GDM1 (cell line): Measurements from ENCODE around the gene NOSTRIN.
"Not testable (repeated sequence)": the region's sequence is repeated elsewhere in the genome, so short reads cannot be mapped to it uniquely, and the experiment has no call there.

ENCODE experiments used
- DNase-seq: peaks from one replicate; lab custom pipeline; 2025; lab: John Stamatoyannopoulos, UW

The NOSTRIN gene

DNA sequence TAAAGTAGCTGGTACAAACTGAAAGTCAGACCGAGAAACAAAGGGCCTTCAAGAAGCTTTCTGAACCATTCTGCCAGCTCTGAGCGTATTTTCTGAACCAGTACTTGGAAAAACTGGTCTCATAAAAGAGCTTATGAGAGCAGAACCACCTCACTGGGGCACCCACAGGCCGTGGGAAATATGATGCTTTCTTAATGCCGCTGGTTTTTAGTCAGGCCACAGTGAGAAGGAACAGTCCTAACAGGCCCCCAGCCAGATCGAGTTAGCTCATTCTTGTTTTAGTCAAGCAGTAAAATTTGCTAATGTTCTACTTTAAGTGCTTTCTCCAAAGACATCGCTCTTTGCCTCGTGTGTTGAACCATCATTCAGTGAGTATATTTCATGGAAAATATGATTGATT lies 12.7 kb upstream of the NOSTRIN start:
- no peak for DNase-seq

DNA sequence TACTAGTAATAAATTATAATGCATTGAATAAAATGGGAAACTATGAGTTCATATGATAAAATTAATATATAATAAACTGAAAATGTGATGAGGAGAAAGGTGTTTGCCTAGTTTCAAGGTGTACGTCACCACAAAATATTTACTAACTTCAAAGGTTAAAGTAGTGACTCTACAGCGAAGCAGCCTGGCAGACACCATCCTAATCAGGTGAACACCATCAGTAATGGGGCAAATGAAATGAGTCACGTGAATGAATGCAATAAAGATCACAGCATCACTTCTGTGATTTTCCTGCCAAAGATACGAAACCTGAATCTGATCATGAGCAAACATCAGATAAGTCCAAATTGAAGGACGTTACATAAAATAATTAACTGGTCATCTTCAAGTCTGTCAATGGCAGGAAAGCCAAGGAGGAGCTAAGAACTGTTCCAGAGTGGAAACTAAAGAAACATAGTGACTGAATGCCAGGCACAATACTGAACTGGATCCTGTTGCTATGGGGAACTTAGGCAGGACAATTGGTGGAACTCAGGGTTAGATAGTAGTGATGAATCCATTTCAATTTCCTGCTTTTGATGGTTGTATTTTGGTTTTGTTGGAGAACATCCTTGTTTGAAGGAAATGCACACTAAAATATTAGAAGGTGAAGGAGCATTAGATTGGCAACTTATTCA lies 12.1 kb upstream of the NOSTRIN start:
- no peak for DNase-seq

DNA sequence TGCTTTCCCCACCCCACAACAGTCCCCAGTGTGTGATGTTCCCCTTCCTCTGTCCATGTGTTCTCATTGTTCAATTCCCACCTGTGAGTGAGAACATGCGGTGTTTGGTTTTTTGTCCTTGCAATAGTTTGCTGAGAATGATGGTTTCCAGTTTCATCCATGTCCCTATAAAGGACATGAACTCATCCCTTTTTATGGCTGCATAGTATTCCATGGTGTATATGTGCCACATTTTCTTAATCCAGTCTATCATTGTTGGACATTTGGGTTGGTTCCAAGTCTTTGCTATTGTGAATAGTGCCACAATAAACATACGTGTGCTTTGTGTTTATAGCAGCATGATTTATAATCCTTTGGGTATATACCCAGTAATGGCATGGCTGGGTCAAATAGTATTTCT lies 11.3 kb upstream of the NOSTRIN start:
- not testable (repeated sequence) for DNase-seq

DNA sequence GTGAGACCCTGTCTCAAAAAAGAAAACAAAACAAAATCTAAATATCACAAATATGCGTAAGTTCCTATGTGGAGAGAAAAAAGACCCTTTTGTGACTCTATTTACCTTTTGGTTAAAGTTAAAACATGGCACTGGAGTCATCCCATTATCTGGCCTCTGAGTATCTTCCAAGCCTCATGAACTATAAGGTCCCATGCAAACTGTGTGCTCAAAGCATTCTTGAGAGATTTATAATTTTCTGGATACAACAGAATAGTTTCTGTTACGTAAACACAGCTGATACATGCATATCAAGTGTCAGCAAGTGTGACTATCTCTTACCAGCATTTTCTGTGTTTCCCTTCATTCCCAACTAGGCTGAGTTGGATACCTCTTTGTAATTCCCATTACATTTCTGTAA lies 8.8 kb upstream of the NOSTRIN start:
- DNase-seq: no peak

DNA sequence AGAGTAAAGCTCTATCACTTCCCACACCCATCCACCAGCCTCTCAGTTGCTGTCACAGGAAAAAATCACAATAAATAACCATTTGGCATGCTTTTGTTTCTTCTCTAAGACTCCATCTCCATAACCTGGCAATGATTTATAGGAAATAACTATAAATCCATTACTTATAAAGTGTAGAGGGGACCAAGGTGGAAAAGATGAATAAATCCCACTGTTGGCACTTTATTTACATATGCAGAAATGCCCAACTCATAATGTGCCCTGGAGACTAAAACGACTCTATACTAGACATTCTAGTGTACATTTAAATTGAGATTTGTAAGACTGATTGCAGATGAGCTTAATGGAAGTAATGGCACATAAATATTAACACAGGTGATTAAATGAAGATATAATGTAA lies 7.5 kb upstream of the NOSTRIN start:
- DNase-seq: no peak

DNA sequence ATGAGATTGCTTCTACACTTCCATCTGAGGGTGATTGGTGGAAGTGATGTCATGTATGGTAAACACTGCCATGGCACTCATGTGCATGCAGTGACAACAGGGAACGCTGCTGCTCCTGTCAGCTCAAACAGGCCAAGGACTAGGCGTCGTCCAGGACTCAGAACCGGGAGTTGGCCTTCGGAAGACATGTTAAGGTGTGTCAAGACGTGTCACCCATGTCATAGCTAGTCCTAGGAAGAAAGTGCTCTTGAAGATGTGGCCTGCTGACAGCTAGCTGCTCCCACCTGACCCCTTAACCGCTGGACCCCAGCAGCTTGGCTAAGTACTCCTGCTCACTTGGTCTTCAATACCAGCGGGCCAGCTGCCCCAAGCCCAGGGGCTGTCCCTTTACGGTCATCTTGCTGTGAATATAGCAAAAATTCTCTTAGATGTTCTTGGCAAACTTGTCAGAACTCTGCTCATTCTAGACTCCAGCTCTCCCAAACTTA lies 6.3 kb upstream of the NOSTRIN start:
- no peak for DNase-seq

DNA sequence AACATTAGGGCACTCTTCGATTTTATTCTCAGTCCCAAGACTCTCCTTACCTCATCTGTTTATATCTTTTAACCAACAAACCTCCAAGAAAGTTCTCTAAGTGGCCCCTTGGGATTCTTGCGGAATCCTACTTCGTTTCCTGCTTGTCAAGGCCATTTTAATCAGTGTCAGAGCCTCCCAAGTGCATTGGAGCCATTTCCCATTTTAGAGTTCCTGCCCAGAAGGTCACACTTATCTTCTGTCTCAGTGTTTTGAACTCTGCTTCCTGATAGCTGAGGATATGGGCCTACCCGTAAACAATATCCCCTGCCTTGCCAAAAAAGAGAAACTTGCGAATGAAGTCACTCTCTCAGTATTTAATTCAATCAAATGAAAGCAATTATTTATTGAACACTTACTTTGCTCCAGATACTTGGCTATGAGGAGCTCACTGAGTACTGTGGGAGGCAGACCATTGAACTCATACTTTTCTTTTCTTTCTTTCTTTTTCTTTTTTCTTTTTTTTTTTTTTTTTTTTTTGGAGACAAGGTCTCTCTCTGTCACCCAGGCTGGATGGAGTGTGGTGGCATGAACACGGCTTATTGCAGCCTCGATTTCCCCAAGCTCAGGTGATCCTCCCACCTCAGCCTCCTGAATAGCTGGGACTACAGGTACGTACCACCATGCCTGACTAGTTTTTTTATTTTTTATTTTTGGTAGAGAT lies 5.7 kb upstream of the NOSTRIN start:
- no peak for DNase-seq

DNA sequence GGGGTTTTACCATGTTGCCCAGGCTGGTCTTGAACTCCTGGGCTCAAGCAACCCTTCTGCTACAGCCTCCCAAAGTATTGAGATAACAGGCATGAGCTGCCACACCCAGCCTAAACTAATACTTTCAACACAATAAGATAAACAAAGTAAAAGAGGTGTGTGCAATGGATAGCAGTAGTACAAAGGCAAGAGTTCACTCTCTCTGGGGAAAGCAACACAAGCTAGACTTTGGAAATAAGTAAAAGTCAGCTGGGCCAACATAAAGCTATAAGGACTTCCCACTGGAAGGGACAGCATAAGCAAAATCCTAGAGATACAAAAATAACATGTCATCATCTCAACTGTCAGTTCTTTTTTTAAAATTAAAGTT lies 5.2 kb upstream of the NOSTRIN start:
- DNase-seq: no peak

DNA sequence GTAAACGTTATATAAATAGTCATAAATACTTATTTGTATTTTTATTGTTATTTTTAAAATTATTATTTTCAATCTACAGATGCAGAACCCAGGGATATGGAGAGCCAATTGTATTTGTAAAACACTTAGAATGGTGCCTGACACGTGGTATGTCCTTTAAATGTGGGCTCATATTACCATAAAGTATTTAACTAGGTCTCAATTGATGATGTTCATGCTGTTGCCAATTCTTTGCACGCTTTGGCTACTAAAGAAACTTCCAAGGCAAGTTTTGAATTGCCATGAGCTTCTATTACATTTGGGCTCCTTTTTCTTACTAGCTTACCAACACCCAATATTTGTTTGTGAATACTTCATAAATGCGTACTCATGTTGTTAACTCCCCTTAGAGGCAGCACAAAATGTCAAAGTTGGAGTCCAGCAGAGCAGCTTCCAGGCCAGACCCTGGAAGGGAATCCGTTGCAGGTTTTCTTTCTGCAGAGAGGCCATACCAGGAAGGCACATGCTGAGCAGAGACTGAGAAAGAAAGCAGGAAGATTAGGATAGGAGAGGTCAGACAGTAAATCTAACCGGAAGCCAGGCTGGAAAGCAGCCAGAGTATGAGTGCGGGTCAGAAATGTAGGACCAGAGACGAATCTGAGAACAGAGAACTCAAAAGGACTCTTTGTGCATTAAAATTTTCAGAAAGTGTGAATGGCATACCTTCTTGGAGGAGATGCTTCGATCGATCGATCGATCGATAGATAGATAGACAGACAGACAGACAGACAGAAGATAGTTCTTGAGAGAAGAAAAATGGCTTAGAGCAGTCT lies 4.2 kb upstream of the NOSTRIN start:
- DNase-seq: no peak

DNA sequence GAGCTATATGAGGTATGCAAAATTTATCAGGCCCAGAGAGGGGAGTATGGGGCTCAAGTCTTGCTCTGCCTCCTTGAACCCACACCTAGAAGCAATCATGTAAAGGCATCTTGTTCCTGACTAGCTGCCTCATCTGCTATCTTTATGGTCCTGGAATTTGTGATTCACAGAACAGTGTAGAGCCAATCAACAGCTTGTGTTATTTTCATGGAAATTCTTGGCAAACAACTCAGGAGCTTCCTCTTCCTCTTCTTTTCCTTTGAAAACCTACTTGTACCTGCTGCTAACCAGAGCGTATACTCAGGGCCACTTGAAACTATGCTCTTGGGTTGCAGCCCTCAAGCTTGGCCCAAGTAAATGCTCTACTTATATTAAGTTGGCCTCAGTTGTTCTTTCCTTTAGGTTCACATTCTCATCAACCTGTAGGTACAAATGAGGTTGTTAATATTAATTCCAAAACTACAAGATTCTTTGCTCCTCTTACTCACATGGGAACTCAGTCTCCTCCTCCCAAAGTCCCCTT lies 3.5 kb upstream of the NOSTRIN start:
- DNase-seq: no peak

DNA sequence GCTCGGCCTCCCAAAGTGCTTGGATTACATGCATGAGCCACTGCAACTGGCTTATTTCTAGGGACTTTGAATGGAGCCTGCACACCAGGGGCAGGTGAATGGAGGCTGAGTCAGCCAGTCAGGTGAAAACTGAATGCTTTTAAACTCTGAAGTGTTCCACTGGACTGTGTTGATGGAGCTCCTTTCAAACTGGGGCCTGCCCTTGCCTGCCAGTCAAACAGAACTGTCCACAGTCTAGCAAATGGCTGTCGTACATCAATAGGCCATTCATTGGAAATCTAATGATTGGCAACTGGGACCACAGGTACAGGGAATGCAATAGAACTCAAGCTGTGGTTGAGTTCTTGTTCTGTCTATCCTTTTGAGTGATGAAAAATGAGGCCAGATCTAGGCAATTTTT lies 966 bp upstream of the NOSTRIN start:
- no peak for DNase-seq

DNA sequence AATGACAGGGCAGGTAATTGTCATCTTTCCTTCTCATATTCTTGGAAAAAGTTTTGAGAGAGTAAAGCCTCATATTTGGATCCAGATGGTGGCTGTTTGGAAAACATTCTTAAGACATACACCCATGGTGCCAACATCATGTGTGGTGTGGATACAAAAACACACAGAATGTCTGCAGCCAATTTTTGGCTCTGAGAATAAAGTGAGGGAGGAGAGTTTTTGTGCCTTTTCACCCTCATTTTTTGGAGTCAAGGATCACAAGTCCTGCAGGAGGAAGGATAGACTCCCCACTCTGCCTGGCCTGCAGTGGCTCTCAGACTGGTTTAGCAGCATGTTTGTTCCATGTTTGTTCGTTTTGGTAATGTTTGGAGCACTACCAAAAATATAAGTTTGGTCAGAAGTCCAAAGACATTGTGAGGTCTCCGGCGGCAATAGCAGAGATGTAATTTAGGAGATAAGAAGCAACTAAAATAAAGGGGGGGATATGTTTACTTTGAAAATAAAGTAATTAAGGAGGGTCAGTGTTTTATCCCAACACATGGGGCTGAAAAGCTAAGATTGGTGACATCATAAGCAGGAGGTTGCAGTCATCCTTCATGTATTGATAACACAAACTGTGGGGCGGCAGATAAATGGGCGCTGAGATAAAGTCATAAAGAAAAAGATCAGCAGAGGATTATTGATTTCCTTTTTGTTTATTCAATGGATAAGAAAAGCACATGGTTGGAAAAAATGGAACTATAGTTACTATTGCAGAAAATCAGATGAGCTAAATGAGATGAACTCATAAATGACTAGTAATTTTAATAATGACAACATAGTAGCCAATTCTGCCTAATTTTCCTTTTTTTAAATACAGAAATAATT lies 655 bp downstream of the NOSTRIN start:
- no peak for DNase-seq

DNA sequence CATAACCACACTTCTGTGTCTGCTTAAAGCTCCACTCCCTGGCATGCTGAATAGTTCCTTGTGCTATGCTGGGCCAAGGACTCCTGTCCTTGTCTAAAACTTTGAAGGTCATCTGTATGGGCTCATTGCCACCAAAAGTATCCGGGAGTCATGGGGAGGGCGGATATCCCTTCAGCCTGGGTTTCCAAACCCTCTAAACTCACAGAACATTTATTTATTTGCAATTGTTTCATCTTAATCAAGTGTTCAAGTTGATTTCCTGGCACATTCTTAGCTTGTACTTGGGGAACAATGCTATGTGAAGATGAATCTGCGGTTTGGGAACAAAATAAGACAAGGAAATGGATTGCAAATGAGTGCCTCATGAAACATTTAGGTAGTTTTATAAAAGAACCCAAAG lies 1.8 kb downstream of the NOSTRIN start:
- no peak for DNase-seq

DNA sequence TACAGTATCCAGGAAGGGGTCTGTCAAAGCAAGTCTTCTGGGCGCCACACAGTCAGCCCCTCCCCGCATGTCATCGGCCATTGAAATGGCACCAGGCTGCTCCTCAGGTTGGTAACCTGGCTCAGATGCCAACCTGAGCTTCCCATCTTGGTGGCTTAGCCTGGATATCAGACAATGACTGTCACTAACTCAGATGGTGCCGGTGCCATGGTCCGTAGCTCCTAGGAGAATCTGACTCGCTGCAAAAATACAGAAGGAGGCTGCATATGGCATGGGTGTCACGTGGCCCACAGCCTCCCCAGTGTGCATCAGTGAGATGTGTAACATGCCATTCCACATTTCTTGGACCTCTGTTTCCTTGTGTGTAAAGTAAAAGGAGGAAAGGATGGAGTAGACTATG lies 3.2 kb downstream of the NOSTRIN start:
- no peak for DNase-seq

DNA sequence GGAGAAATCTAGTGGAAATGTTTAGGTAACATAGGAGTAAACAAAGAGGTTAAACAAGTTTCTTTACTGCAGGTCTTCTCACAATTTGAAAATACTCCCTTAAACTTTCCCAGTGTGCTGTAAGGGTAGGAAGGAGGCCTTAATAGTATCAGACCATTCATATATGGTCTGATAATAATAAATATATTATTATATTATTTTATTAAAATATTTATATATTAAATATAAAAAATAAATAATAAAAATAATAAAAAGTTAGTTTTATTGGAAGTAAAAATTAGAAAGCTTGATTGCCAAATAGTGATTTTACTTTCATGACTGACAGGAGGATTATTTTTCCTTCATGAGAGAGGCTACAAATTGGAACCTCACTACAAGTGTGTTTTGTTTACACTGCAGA lies 7.1 kb downstream of the NOSTRIN start:
- no peak for DNase-seq

DNA sequence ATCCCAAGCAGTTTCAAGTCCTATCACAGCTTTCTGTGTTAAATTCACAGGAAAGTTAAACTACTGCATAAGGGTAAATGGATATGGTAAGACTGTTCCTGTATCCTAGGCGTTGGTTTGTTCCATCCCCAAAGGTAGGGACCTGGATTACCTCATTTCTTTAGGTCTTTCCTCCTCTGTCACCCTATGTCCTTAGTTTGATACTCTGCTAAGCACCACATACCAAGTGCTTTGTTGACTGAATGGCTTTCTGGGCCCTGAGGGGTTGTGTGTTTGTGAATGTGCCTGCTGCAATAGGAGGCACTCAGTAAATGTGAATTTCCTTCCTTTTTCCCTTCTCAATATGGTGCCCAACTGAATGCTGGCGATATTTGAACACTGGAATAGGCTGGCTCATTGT lies 7.8 kb downstream of the NOSTRIN start:
- no peak for DNase-seq

DNA sequence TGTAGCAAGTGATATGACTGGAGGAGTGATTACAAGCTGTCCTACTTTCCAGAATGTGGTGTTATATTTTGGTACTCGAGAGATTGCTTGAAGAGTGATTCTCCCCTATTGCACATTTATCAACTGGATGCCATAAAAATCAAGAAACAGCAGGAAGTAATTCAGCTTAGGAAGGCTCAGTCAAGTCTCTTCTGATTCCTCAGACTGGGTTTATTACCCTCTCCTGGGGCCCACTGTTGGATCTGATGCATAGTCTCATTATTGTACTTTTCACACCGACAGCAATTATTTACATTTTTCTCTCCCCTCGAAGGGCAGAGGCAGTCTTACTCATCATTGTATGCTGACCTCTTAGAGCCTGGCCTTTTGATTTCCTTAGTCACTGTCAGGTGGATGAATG lies 9.3 kb downstream of the NOSTRIN start:
- DNase-seq: no peak

DNA sequence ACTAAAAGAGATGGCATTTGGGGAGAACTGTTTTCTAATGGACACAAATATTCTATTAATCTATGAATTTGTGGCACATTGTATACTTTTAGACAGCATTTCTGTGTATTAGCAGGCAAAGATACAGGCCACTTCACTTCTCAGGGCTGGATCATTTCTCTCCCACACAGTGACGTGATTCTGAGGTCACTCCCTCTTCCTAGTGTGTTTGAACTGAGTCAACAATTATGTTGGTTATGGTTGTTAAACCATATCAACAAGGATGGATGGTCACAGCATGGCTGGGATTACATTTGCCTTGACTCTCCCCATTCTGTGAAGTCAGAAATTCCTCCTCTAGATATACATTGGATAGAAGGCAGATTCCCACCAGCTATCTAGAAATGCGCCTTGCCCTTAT lies 11.6 kb downstream of the NOSTRIN start:
- DNase-seq: no peak

DNA sequence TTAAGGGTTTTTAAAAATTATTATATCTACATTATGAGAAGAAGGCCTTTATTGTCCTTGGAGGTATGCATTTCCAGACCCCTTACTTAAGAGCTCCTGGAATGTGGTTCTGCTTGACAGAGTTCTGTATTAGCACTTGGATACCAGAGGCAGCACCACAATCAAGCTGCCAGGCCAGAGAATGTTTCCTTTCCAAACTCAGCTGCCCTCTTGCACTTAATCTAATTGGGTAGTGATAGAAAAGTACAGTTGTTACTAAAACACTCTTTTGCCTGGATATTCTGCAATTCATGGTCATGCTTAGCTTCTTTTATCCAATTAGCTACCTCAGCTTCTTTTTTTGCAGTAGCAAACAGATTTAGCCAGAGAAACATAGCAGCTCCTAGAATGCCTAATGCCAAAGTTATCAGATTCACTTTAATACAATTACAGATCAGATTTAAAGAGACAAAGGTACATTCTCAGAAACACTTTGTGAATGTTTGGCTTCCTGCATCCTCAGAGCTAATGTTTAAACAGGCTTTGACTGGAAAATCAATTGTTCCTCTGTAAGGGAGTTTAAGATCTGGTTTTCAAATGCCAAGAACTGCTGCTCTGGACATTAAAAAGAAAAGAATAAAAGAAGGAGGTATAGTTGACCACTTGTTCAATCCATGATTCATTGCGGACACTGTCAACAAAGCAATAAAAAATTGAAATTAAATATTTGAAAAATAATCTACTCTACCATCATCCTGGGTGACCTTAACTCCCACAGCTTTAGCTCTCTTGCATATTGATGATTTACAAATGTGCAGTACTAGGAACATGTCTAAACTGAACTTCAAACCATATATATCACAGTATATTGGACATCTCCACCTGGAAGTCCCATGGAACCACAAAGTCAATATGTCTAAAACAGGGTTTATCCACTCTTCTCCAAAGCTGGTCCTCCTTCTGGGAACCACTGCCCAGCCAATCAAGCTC lies 12.8 kb downstream of the NOSTRIN start:
- DNase-seq: no peak

DNA sequence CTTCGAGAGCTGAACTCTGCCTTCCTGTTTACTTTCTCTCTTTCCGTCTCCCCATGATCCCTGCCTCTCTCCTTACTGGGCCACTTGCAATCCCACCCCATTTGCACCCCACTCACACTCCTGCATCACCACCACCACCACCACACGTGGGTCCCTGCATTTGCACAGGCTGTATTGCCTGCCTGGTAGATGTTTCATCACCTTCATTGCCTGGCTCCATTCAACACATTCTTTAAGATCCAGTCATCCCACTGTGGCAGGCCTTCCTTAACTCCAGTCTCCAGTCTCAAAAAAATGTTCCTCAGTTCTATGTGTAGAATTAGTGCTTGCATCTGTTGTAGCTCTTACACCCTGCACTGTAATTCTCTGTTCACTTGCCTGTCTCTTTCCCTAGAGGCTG lies 13.9 kb downstream of the NOSTRIN start:
- DNase-seq: no peak
